Naive thymus-derived CD4-positive, alpha-beta T cell (primary cell): ENCODE data around the gene ALX3. TPM values are rescaled to one million over a fixed set of nuclear protein-coding genes. Genes with fewer than 3 reads are reported as not detected.

Experiments
- ATAC-seq: fragments of 150-1000 bp; cut with Tn5 transposase; 2 replicates; pipeline ENCODE4 v1.10.0; 2021; ENCODE audit warnings: mild to moderate bottlenecking, moderate library complexity
- CTCF ChIA-PET: fragments of 350-600 bp; sonication (Branson Sonifier 250); formaldehyde crosslinking; loops from one replicate; lab custom pipeline; 2021; ENCODE audit warnings: antibody characterized with exemption; lab: Charles Lee
- POLR2A ChIA-PET: fragments of 350-600 bp; sonication (Branson Sonifier 250); formaldehyde crosslinking; loops from one replicate; lab custom pipeline; 2021; ENCODE audit warnings: antibody characterized with exemption, inconsistent platforms; lab: Charles Lee
- DNase-seq, 9 donors: peaks; one replicate each; pipeline versions ENCODE4 v3.0.0 to v3.0.0-alpha.2; 2020 to 2022; ENCODE audit warnings: mixed read lengths in 1 of 9
- H3K27ac ChIP-seq: one replicate; pipeline ENCODE4 v1.7.0; 2013; ENCODE audit warnings: mild to moderate bottlenecking, low read depth, low read length, moderate library complexity
- H3K27me3 ChIP-seq, 2 donors: one replicate each; pipeline ENCODE4 v1.7.0; 2013; ENCODE audit warnings: low read length in 2 of 2, mild to moderate bottlenecking in 2 of 2, moderate library complexity in 2 of 2; ENCODE audit not compliant: control insufficient read depth in 2 of 2, insufficient read depth in 2 of 2
- H3K36me3 ChIP-seq, 3 experiments: 1 replicate in 2 of 3; 2 replicates in 1 of 3; pipeline ENCODE4 v1.7.0; 2013; ENCODE audit warnings: low read length in 3 of 3, mild to moderate bottlenecking in 3 of 3, moderate library complexity in 1 of 3; ENCODE audit not compliant: insufficient read depth in 3 of 3, control insufficient read depth in 2 of 3
- H3K4me1 ChIP-seq, 2 donors: one replicate each; pipeline ENCODE4 v1.7.0; 2013; ENCODE audit warnings: low read length in 2 of 2, mild to moderate bottlenecking in 2 of 2, moderate library complexity in 1 of 2; ENCODE audit not compliant: control insufficient read depth in 2 of 2, insufficient read depth in 2 of 2
- H3K4me3 ChIP-seq: 2 replicates; pipeline ENCODE4 v1.7.0; 2013; ENCODE audit warnings: mild to moderate bottlenecking, low read length
- H3K9me3 ChIP-seq, 3 experiments: 1 replicate in 2 of 3; 2 replicates in 1 of 3; pipeline ENCODE4 v1.7.0; 2013; ENCODE audit warnings: low read length in 3 of 3; ENCODE audit not compliant: control insufficient read depth in 2 of 3
- H3K27ac Mint-ChIP-seq, 9 donors: one replicate each; pipeline ENCODE4 v1.8.0; 2020 to 2022; ENCODE audit warnings: mixed read lengths in 9 of 9, mild to moderate bottlenecking in 8 of 9, moderate library complexity in 5 of 9, inconsistent platforms in 2 of 9
- H3K27me3 Mint-ChIP-seq, 5 donors: one replicate each; pipeline ENCODE4 v1.8.0; 2021 to 2022; ENCODE audit warnings: mixed read lengths in 5 of 5, mild to moderate bottlenecking in 1 of 5
- H3K36me3 Mint-ChIP-seq, 5 donors: one replicate each; pipeline ENCODE4 v1.8.0; 2020 to 2022; ENCODE audit warnings: mixed read lengths in 5 of 5, mild to moderate bottlenecking in 3 of 5, inconsistent platforms in 1 of 5
- H3K4me1 Mint-ChIP-seq, 7 donors: one replicate each; pipeline ENCODE4 v1.8.0; 2020 to 2022; ENCODE audit warnings: mixed read lengths in 7 of 7, mild to moderate bottlenecking in 3 of 7, inconsistent platforms in 1 of 7
- H3K4me3 Mint-ChIP-seq, 10 donors: one replicate each; pipeline ENCODE4 v1.8.0; 2020 to 2022; ENCODE audit warnings: mild to moderate bottlenecking in 10 of 10, mixed read lengths in 10 of 10, moderate library complexity in 6 of 10, inconsistent platforms in 2 of 10
- H3K9me3 Mint-ChIP-seq, 11 donors: one replicate each; pipeline ENCODE4 v1.8.0; 2020 to 2022; ENCODE audit warnings: mixed read lengths in 11 of 11, mild to moderate bottlenecking in 4 of 11, inconsistent platforms in 1 of 11, moderate library complexity in 1 of 11
- intact Hi-C, 2 donors: fragments of 100-400 bp; cut with micrococcal nuclease; formaldehyde crosslinking; loops; one replicate each; pipeline ENCODE4 v1.15.1; 2023
- polyA plus RNA-seq, 2 donors: library from polyadenylated mRNA; unstranded; fragments of 300-500 nt; fragmentation: Illumina TruSeq; gene quantifications; one replicate each; pipeline ENCODE4 v1.2.3, GENCODE V29; 2021
- total RNA-seq, 6 experiments: library from RNA in 5 of 6; stranded (reverse) in 5 of 6; gene quantifications; 1 replicate in 5 of 6; 2 replicates in 1 of 6; pipeline ENCODE4 v1.2.3 and lab custom pipeline; 2021 to 2026

ALX3 gene
- total and polyA plus RNA-seq, 7 experiments from 2014 or later: not detected

- Mint-ChIP-seq H3K9me3 (no peaks in the 10 kb centered on the region), H3K36me3 (peaks cover 0 to 3% (median 0%) of the 10 kb centered on the region in 5 donors), H3K4me1 (peaks cover 0 to 2% (median 0%) of the 10 kb centered on the region in 7 donors), H3K27me3 (peaks cover 63 to 76% (median 64%) of the 10 kb centered on the region in 5 donors), H3K27ac (no peak overlapping the region), H3K4me3 (no peak overlapping the region)
- ATAC-seq: no peak
- ChIA-PET POLR2A (no interaction called here), CTCF (no interaction called here)
- Histone ChIP-seq H3K4me3 (no peak overlapping the region), H3K27ac (no peak overlapping the region), H3K27me3 (no peaks in the 10 kb centered on the region), H3K9me3 (no peaks in the 10 kb centered on the region), H3K4me1 (no peaks in the 10 kb centered on the region), H3K36me3 (no peaks in the 10 kb centered on the region)
- intact Hi-C loops: no loop called here
- DNase-seq: no peak
Observed at GRCh38 chr1:110076789-110077500, 6.5 kb upstream of the ALX3 start.

GRCh38 chr1:110074166-110074565 is 3.7 kb upstream of the ALX3 start:
- DNase-seq (no peak), ATAC-seq (no peak)
- Histone ChIP-seq H3K9me3 (no peaks in the 10 kb centered on the region), H3K4me1 (peaks cover 0 to 6% of the 10 kb centered on the region in 2 donors), H3K36me3 (no peaks in the 10 kb centered on the region), H3K4me3 (no peak overlapping the region), H3K27ac (no peak overlapping the region), H3K27me3 (peaks cover 0 to 4% of the 10 kb centered on the region in 2 donors)
- Mint-ChIP-seq H3K4me1 (peaks cover 0 to 9% (median 0%) of the 10 kb centered on the region in 7 donors), H3K9me3 (no peaks in the 10 kb centered on the region), H3K27ac (no peak overlapping the region), H3K4me3 (no peak overlapping the region), H3K27me3 (peaks cover 54 to 89% (median 55%) of the 10 kb centered on the region in 5 donors), H3K36me3 (peaks cover 0 to 3% (median 0%) of the 10 kb centered on the region in 5 donors)
- intact Hi-C loops: no loop called here
- ChIA-PET CTCF (interaction anchor here (1.5 kb wide), 1 partner anchor 8 kb away, joined by 4 read pairs; no protein-coding TSS in a partner anchor), POLR2A (no interaction called here)

- H3K27ac Mint-ChIP-seq: no peak overlapping the region
- no peak for ATAC-seq
- peak overlapping the region in 4 of 10 donors; percentile 59 to 87 (median 80) for H3K4me3 Mint-ChIP-seq
- peaks cover 0 to 3% (median 0%) of the 10 kb centered on the region in 5 donors for H3K36me3 Mint-ChIP-seq
- Histone ChIP-seq H3K36me3 (no peaks in the 10 kb centered on the region), H3K27ac (no peak overlapping the region), H3K27me3 (peaks cover 5 to 15% of the 10 kb centered on the region in 2 donors), H3K9me3 (no peaks in the 10 kb centered on the region), H3K4me1 (peaks cover 0 to 17% of the 10 kb centered on the region in 2 donors), H3K4me3 (no peak overlapping the region)
- POLR2A ChIA-PET: no interaction called here
- DNase-seq: no peak
- CTCF ChIA-PET: no interaction called here
- H3K9me3 Mint-ChIP-seq: peaks cover 0 to 4% (median 0%) of the 10 kb centered on the region in 11 donors
- peaks cover 6 to 19% (median 8%) of the 10 kb centered on the region in 7 donors for H3K4me1 Mint-ChIP-seq
- H3K27me3 Mint-ChIP-seq: peaks cover 57 to 91% (median 62%) of the 10 kb centered on the region in 5 donors
- intact Hi-C loops: no loop called here
Observed at GRCh38 chr1:110070282-110070669, 196 bp downstream of the ALX3 start.

- Mint-ChIP-seq H3K9me3 (peaks cover 0 to 4% (median 0%) of the 10 kb centered on the region in 11 donors), H3K36me3 (peaks cover 0 to 3% (median 0%) of the 10 kb centered on the region in 5 donors), H3K27ac (no peak overlapping the region), H3K4me3 (peak overlapping the region in 8 of 10 donors; percentile 8 to 87 (median 58)), H3K27me3 (peaks cover 52 to 85% (median 62%) of the 10 kb centered on the region in 5 donors), H3K4me1 (peaks cover 6 to 19% (median 8%) of the 10 kb centered on the region in 7 donors)
- Histone ChIP-seq H3K27ac (no peak overlapping the region), H3K4me1 (peaks cover 0 to 17% of the 10 kb centered on the region in 2 donors), H3K9me3 (no peaks in the 10 kb centered on the region), H3K27me3 (peaks cover 5 to 15% of the 10 kb centered on the region in 2 donors), H3K4me3 (no peak overlapping the region), H3K36me3 (no peaks in the 10 kb centered on the region)
- peak in 3 of 9 donors; percentile 12 to 27 (median 18) for DNase-seq
- ChIA-PET POLR2A (no interaction called here), CTCF (no interaction called here)
- intact Hi-C loops: no loop called here
- peak; percentile 28 for ATAC-seq
Observed at GRCh38 chr1:110069404-110070281, 829 bp downstream of the ALX3 start.

- intact Hi-C loops: no loop called here
- H3K4me1 Mint-ChIP-seq: peaks cover 6 to 19% (median 8%) of the 10 kb centered on the region in 7 donors
- ChIA-PET POLR2A (no interaction called here), CTCF (no interaction called here)
- peaks cover 0 to 17% of the 10 kb centered on the region in 2 donors for H3K4me1 ChIP-seq
- ATAC-seq: peak; percentile 51
- peak overlapping the region in 1 of 9 donors; percentile 62 for H3K27ac Mint-ChIP-seq
- H3K27ac ChIP-seq: no peak overlapping the region
- H3K27me3 Mint-ChIP-seq: peaks cover 45 to 77% (median 55%) of the 10 kb centered on the region in 5 donors
- H3K36me3 ChIP-seq: no peaks in the 10 kb centered on the region
- peak overlapping the region; percentile 43 to 87 (median 66) for H3K4me3 Mint-ChIP-seq
- H3K9me3 Mint-ChIP-seq: peaks cover 0 to 4% (median 0%) of the 10 kb centered on the region in 11 donors
- peaks cover 5 to 15% of the 10 kb centered on the region in 2 donors for H3K27me3 ChIP-seq
- DNase-seq: peak in 7 of 9 donors; percentile 25 to 44 (median 34)
- H3K4me3 ChIP-seq: peak overlapping the region; percentile 30
- no peaks in the 10 kb centered on the region for H3K9me3 ChIP-seq
- H3K36me3 Mint-ChIP-seq: peaks cover 0 to 3% (median 0%) of the 10 kb centered on the region in 5 donors
Observed at GRCh38 chr1:110068646-110069403, 1.6 kb downstream of the ALX3 start.
